IMR-90 (cell line): Measurements from ENCODE around the gene SPECC1L. TPM values are rescaled to one million over a fixed set of nuclear protein-coding genes. Genes with fewer than 3 reads are reported as not detected.

ENCODE experiments used
- ATAC-seq: fragments of 200-7000 bp; cut with Tn5 transposase; 2 replicates; pipeline ENCODE4 v1.9.1; 2020; ENCODE audit warnings: low read depth, mild to moderate bottlenecking, moderate library complexity
- BruUV-seq: library from RNA; stranded (reverse); fragments of 400-500 nt; replicated peaks from 2 replicates; lab custom pipeline; 2021; lab: Mats Ljungman, UMichigan
- CTCF ChIA-PET: fragments of 300-600 bp; formaldehyde crosslinking; extraction: SDS; loops from one replicate; lab custom pipeline; 2021; ENCODE audit warnings: antibody characterized with exemption; lab: Yijun Ruan, JAX
- POLR2A ChIA-PET: fragments of 300-600 bp; sonication (Branson Sonifier 250); formaldehyde crosslinking; loops from one replicate; lab custom pipeline; 2022; ENCODE audit warnings: antibody characterized with exemption; ENCODE audit not compliant: unreplicated experiment; lab: Charles Lee
- DNase-seq: peaks from one replicate; pipeline ENCODE4 v3.0.0; 2013
- H2AFZ ChIP-seq: replicated peaks from 2 replicates; pipeline ENCODE3; 2013; ENCODE audit warnings: low read length, mild to moderate bottlenecking; ENCODE audit not compliant: poor library complexity
- H2AK5ac ChIP-seq: 2 replicates; pipeline ENCODE4 v1.6.1; 2013; ENCODE audit warnings: low read depth, low read length, inconsistent platforms
- H2AK9ac ChIP-seq: replicated peaks from 2 replicates; pipeline ENCODE3; 2013; ENCODE audit warnings: mild to moderate bottlenecking, low read depth, low read length, moderate library complexity; ENCODE audit not compliant: poor library complexity
- H2BK120ac ChIP-seq: 2 replicates; pipeline ENCODE4 v1.6.1; 2013; ENCODE audit warnings: low read depth, low read length, inconsistent platforms
- H2BK15ac ChIP-seq: 3 replicates; pipeline ENCODE4 v1.6.1; 2013; ENCODE audit warnings: low read depth, low read length, inconsistent platforms
- H2BK20ac ChIP-seq: 2 replicates; pipeline ENCODE4 v1.6.1; 2013; ENCODE audit warnings: low read depth, mild to moderate bottlenecking, inconsistent platforms, low read length, moderate library complexity
- H2BK5ac ChIP-seq: 2 replicates; pipeline ENCODE4 v1.6.1; 2013; ENCODE audit warnings: mild to moderate bottlenecking, low read depth, low read length, inconsistent platforms; ENCODE audit not compliant: poor library complexity, severe bottlenecking
- H3K14ac ChIP-seq: replicated peaks from 2 replicates; pipeline ENCODE4 v1.6.1; 2013; ENCODE audit warnings: low read depth, low read length, inconsistent platforms
- H3K18ac ChIP-seq: 2 replicates; pipeline ENCODE4 v1.6.1; 2013; ENCODE audit warnings: low read depth, low read length, control low read depth
- H3K23ac ChIP-seq: 2 replicates; pipeline ENCODE4 v1.6.1; 2013; ENCODE audit warnings: low read depth, low read length, inconsistent platforms
- H3K27ac ChIP-seq: 2 replicates; pipeline ENCODE4 v1.5.1; 2013; ENCODE audit warnings: mild to moderate bottlenecking, control low read depth, low read length; ENCODE audit not compliant: insufficient read depth
- H3K27me3 ChIP-seq: 2 replicates; pipeline ENCODE4 v1.6.1; 2013; ENCODE audit warnings: low read length; ENCODE audit not compliant: control insufficient read depth, insufficient read depth
- H3K36me3 ChIP-seq: 2 replicates; pipeline ENCODE4 v1.6.1; 2013; ENCODE audit warnings: low read length, mixed read lengths; ENCODE audit not compliant: control insufficient read depth, insufficient read depth
- H3K4ac ChIP-seq: 2 replicates; pipeline ENCODE4 v1.6.1; 2013; ENCODE audit warnings: low read depth, low read length, inconsistent platforms
- H3K4me1 ChIP-seq: 2 replicates; pipeline ENCODE4 v1.6.1; 2013; ENCODE audit warnings: low read length, mixed read lengths; ENCODE audit not compliant: control insufficient read depth, insufficient read depth
- H3K4me2 ChIP-seq: 2 replicates; pipeline ENCODE4 v1.6.1; 2013; ENCODE audit warnings: low read depth, mild to moderate bottlenecking, control low read depth, low read length, moderate library complexity
- H3K4me3 ChIP-seq: 2 replicates; pipeline ENCODE4 v1.5.1; 2013; ENCODE audit warnings: low read depth, mild to moderate bottlenecking, control low read depth, low read length, moderate library complexity; ENCODE audit not compliant: insufficient read depth
- H3K56ac ChIP-seq: 2 replicates; pipeline ENCODE4 v1.6.1; 2013; ENCODE audit warnings: low read length, inconsistent platforms; ENCODE audit not compliant: insufficient read depth; ENCODE audit errors: extremely low read depth
- H3K79me1 ChIP-seq, 2 experiments: 2 replicates each; pipeline ENCODE4 v1.6.1; 2013; ENCODE audit warnings: low read length in 2 of 2, inconsistent platforms in 1 of 2, low read depth in 1 of 2
- H3K9ac ChIP-seq: 2 replicates; pipeline ENCODE4 v1.6.1; 2013; ENCODE audit warnings: low read depth, low read length, control low read depth
- H3K9me1 ChIP-seq: 2 replicates; pipeline ENCODE4 v1.6.1; 2013; ENCODE audit warnings: low read length, inconsistent platforms; ENCODE audit not compliant: insufficient read depth
- H3K9me3 ChIP-seq: 2 replicates; pipeline ENCODE4 v1.6.1; 2013; ENCODE audit warnings: low read length; ENCODE audit not compliant: control insufficient read depth, insufficient read depth
- H4K20me1 ChIP-seq: 2 replicates; pipeline ENCODE4 v1.6.1; 2013; ENCODE audit warnings: low read length, inconsistent platforms; ENCODE audit not compliant: insufficient read depth
- H4K5ac ChIP-seq: 2 replicates; pipeline ENCODE4 v1.6.1; 2013; ENCODE audit warnings: mild to moderate bottlenecking, low read depth, low read length, control low read depth
- H4K8ac ChIP-seq, 2 experiments: 2 replicates each; pipeline ENCODE4 v1.6.1; 2013; ENCODE audit warnings: low read depth in 2 of 2, low read length in 2 of 2, control low read depth in 1 of 2, inconsistent platforms in 1 of 2
- H4K91ac ChIP-seq: 2 replicates; pipeline ENCODE4 v1.6.1; 2013; ENCODE audit warnings: low read depth, low read length, inconsistent platforms; ENCODE audit not compliant: insufficient read depth
- BHLHE40 ChIP-seq: fragments of 150-350 bp; IDR thresholded peaks from 2 replicates; pipeline ENCODE4 v1.6.1; 2016; ENCODE audit warnings: mild to moderate bottlenecking, low read depth, low read length
- CEBPB ChIP-seq: IDR thresholded peaks from 2 replicates; pipeline ENCODE4 v1.6.1; 2012; ENCODE audit warnings: low read depth, low read length, improper control_type of control experiment
- CHD1 ChIP-seq: IDR thresholded peaks from 2 replicates; pipeline ENCODE4 v1.6.1; 2012; ENCODE audit warnings: low read depth, low read length, improper control_type of control experiment
- CTCF ChIP-seq: conservative IDR thresholded peaks from 2 replicates; pipeline ENCODE4 v1.5.1; 2012; ENCODE audit warnings: mild to moderate bottlenecking, low read depth, low read length, improper control_type of control experiment
- ELK1 ChIP-seq: fragments of 150-350 bp; IDR thresholded peaks from 2 replicates; pipeline ENCODE4 v1.6.1; 2016; ENCODE audit warnings: low read depth, mild to moderate bottlenecking, low read length, moderate library complexity, borderline replicate concordance
- FOS ChIP-seq: fragments of 150-350 bp; IDR thresholded peaks from 2 replicates; pipeline ENCODE4 v1.6.1; 2016; ENCODE audit warnings: low read depth, low read length
- MAFK ChIP-seq: IDR thresholded peaks from 2 replicates; pipeline ENCODE4 v1.6.1; 2012; ENCODE audit warnings: low read depth, low read length, improper control_type of control experiment
- MAZ ChIP-seq: IDR thresholded peaks from 2 replicates; pipeline ENCODE4 v1.6.1; 2012; ENCODE audit warnings: low read depth, mild to moderate bottlenecking, low read length, improper control_type of control experiment, moderate library complexity, borderline replicate concordance
- MXI1 ChIP-seq: IDR thresholded peaks from 2 replicates; pipeline ENCODE4 v1.6.1; 2012; ENCODE audit warnings: low read depth, mild to moderate bottlenecking, low read length, moderate library complexity, borderline replicate concordance
- NFE2L2 ChIP-seq: fragments of 150-350 bp; IDR thresholded peaks from 2 replicates; pipeline ENCODE4 v1.6.1; 2016; ENCODE audit warnings: low read depth, mild to moderate bottlenecking, low read length
- POLR2A ChIP-seq: IDR thresholded peaks from 2 replicates; pipeline ENCODE4 v1.6.1; 2012; ENCODE audit warnings: mild to moderate bottlenecking, low read depth, low read length
- RAD21 ChIP-seq: IDR thresholded peaks from 2 replicates; pipeline ENCODE4 v1.6.1; 2012; ENCODE audit warnings: low read length, improper control_type of control experiment
- RCOR1 ChIP-seq: IDR thresholded peaks from 2 replicates; pipeline ENCODE4 v1.6.1; 2012; ENCODE audit warnings: mild to moderate bottlenecking, low read length, improper control_type of control experiment; ENCODE audit not compliant: insufficient replicate concordance
- RFX5 ChIP-seq: IDR thresholded peaks from 2 replicates; pipeline ENCODE4 v1.8.0; 2012; ENCODE audit warnings: low read depth, mild to moderate bottlenecking, low read length, moderate library complexity
- SMC3 ChIP-seq: fragments of 150-350 bp; IDR thresholded peaks from 2 replicates; pipeline ENCODE4 v1.6.1; 2016; ENCODE audit warnings: low read depth, mild to moderate bottlenecking, antibody characterized with exemption, low read length, moderate library complexity
- USF2 ChIP-seq: fragments of 150-350 bp; IDR thresholded peaks from 2 replicates; pipeline ENCODE4 v1.6.1; 2017; ENCODE audit warnings: mild to moderate bottlenecking, antibody characterized with exemption, low read length, low read depth
- WGBS, 2 experiments: methylation state at CpG; one replicate each; pipeline versions ENCODE4 v1.1.5 to v1.1.7; 2013; ENCODE audit warnings: missing lambda C conversion rate in 2 of 2; ENCODE audit not compliant: insufficient read length in 1 of 2; ENCODE audit errors: extremely low coverage in 2 of 2; 5-methylcytosine and 5-hydroxymethylcytosine counted together
- dilution Hi-C: fragments of 300-500 bp; cut with HindIII; formaldehyde crosslinking; loops from one replicate; pipeline ENCODE4 v1.14.3; 2018; ENCODE audit warnings: low sequenced_read_pairs; ENCODE audit not compliant: unreplicated experiment
- in situ Hi-C: fragments of 300-500 bp; cut with MboI; formaldehyde crosslinking; loops from 3 replicates; pipeline ENCODE4 v1.14.3; 2019; ENCODE audit warnings: low sequenced_read_pairs, inconsistent platforms, mixed read lengths
- intact Hi-C: fragments of 100-400 bp; cut with micrococcal nuclease; formaldehyde crosslinking; loops from 2 replicates; pipeline ENCODE4 v1.10.0; 2022
- polyA plus RNA-seq, 3 experiments: library from polyadenylated mRNA; depleted of rRNA; stranded (reverse); fragments of >200 nt; gene quantifications; 2 replicates each; pipeline ENCODE4 v1.2.3, GENCODE V29; 2012; ENCODE audit warnings: low replicate concordance in 1 of 3
- total RNA-seq: library from RNA; depleted of rRNA; stranded (reverse); fragments of >200 nt; gene quantifications from 2 replicates; pipeline ENCODE4 v1.2.3, GENCODE V29; 2012

Gene SPECC1L
- total and polyA plus RNA-seq, 2 of the 4 experiments (the other 2 are of a cell fraction): 18.7 to 44.1 TPM

GRCh38 chr22:24353121-24353520 lies 82.5 kb downstream of the SPECC1L start:
- ChIA-PET POLR2A (no interaction called here), CTCF (interaction anchor here (0.6 kb wide), 1 partner anchor 10 kb away, joined by 3 read pairs; no protein-coding TSS in a partner anchor)
- no peak overlapping the region for H3K4me2 ChIP-seq
- H3K9me3 ChIP-seq: no peaks in the 10 kb centered on the region
- BruUV-seq: no TSS peak
- no peak overlapping the region for H2BK20ac ChIP-seq
- in situ Hi-C loops: no loop called here
- no peak for ATAC-seq
- no peak for TF ChIP-seq MAZ
- TF ChIP-seq ELK1: no peak
- no peak for TF ChIP-seq POLR2A
- no peak for TF ChIP-seq CEBPB
- TF ChIP-seq MXI1: no peak
- no peak for TF ChIP-seq NFE2L2
- TF ChIP-seq RCOR1: no peak
- no peak for TF ChIP-seq RAD21
- no peak for TF ChIP-seq MAFK
- TF ChIP-seq RFX5: no peak
- TF ChIP-seq BHLHE40: no peak
- TF ChIP-seq CTCF: no peak
- TF ChIP-seq CHD1: no peak
- TF ChIP-seq FOS: no peak
- TF ChIP-seq SMC3: no peak
- TF ChIP-seq USF2: no peak
- H4K5ac ChIP-seq: no peak overlapping the region
- no peak overlapping the region for H3K9ac ChIP-seq
- H3K36me3 ChIP-seq: peaks cover 30% of the 10 kb centered on the region
- H3K4me1 ChIP-seq: peaks cover under 1% of the 10 kb centered on the region; the same call in 1 of the 2 replicates
- WGBS, 2 experiments: 100% methylated on average over 1 of the region's 2 CpGs; no CpG with 5 or more reads in 1 of the 2 experiments
- H3K27ac ChIP-seq: no peak overlapping the region
- no peak overlapping the region for H2BK15ac ChIP-seq
- no peak overlapping the region for H3K4ac ChIP-seq
- no peak overlapping the region for H4K91ac ChIP-seq
- H4K8ac ChIP-seq: no peak overlapping the region
- H2BK5ac ChIP-seq: no peak overlapping the region
- H2BK120ac ChIP-seq: no peak overlapping the region
- H3K14ac ChIP-seq: no peak overlapping the region
- no peak overlapping the region for H3K23ac ChIP-seq
- peaks cover 1% of the 10 kb centered on the region; the same call in 1 of the 2 replicates for H3K9me1 ChIP-seq
- no peak overlapping the region for H2AK9ac ChIP-seq
- H2AK5ac ChIP-seq: no peak overlapping the region
- no peak overlapping the region for H3K4me3 ChIP-seq
- no peak overlapping the region for H3K56ac ChIP-seq
- H2AFZ ChIP-seq: no peak overlapping the region
- H4K20me1 ChIP-seq: no peaks in the 10 kb centered on the region
- no peak overlapping the region for H3K18ac ChIP-seq
- intact Hi-C loops: no loop called here
- DNase-seq: no peak
- H3K27me3 ChIP-seq: no peaks in the 10 kb centered on the region
- peaks cover 18 to 25% of the 10 kb centered on the region in 2 experiments for H3K79me1 ChIP-seq
- dilution Hi-C loops: no loop called here
